Glomerular endothelial cell (primary cell): Measurements from ENCODE around the gene KIF5A. TPM values are rescaled to one million over a fixed set of nuclear protein-coding genes. Genes with fewer than 3 reads are reported as not detected.

Experiments
- DNase-seq: peaks from one replicate; pipeline ENCODE4 v3.0.0-alpha.2; 2011; ENCODE audit warnings: low read depth, low spot score; ENCODE audit errors: extremely low read depth
- total RNA-seq: library from RNA; depleted of rRNA; stranded (reverse); fragments of >200 nt; gene quantifications from 2 replicates; pipeline ENCODE4 v1.2.3, GENCODE V29; 2015

Gene KIF5A
- total RNA-seq, 1 donor from 2014 or later: 0.06 TPM

- no peak for DNase-seq
Measured at GRCh38 chr12:57604454-57604991, 54.7 kb downstream of the KIF5A start, which contains the start of gene DTX3. Gene DTX3 (plus strand): TSS chr12:57604824. CDS start chr12:57606518, 1,694 bp downstream.

GRCh38 chr12:57604992-57605810 lies 55.4 kb downstream of the KIF5A start:
- DNase-seq: no peak

- no peak for DNase-seq
Measured at GRCh38 chr12:57605811-57606311, 56.0 kb downstream of the KIF5A start.

GRCh38 chr12:57606399-57606798 lies 56.6 kb downstream of the KIF5A start:
- no peak for DNase-seq

- DNase-seq: no peak
Measured at GRCh38 chr12:57606821-57607220, 57.0 kb downstream of the KIF5A start.

GRCh38 chr12:57607958-57608663 lies 58.3 kb downstream of the KIF5A start:
- DNase-seq: no peak

GRCh38 chr12:57609101-57609780 lies 59.4 kb downstream of the KIF5A start:
- DNase-seq: no peak

- no peak for DNase-seq
Measured at GRCh38 chr12:57609781-57610553, 60.1 kb downstream of the KIF5A start.

GRCh38 chr12:57610554-57611107 lies 60.8 kb downstream of the KIF5A start:
- DNase-seq: no peak

- DNase-seq: no peak
Measured at GRCh38 chr12:57611108-57611826, 61.4 kb downstream of the KIF5A start, which contains the start of gene ARHGEF25. Gene ARHGEF25 (plus strand): TSS chr12:57611435. CDS start chr12:57611895, 460 bp downstream.

GRCh38 chr12:57611827-57612710 lies 62.2 kb downstream of the KIF5A start:
- no peak for DNase-seq

- DNase-seq: no peak
Measured at GRCh38 chr12:57612711-57613426, 63.0 kb downstream of the KIF5A start.

GRCh38 chr12:57613427-57614109 lies 63.7 kb downstream of the KIF5A start:
- no peak for DNase-seq

GRCh38 chr12:57614178-57614947 lies 64.5 kb downstream of the KIF5A start:
- DNase-seq: no peak

- DNase-seq: no peak
Measured at GRCh38 chr12:57614948-57615500, 65.2 kb downstream of the KIF5A start.

GRCh38 chr12:57615637-57616036 lies 65.8 kb downstream of the KIF5A start:
- no peak for DNase-seq
